ENCODE data around the gene MYO3B.

MYO3B gene

DNA sequence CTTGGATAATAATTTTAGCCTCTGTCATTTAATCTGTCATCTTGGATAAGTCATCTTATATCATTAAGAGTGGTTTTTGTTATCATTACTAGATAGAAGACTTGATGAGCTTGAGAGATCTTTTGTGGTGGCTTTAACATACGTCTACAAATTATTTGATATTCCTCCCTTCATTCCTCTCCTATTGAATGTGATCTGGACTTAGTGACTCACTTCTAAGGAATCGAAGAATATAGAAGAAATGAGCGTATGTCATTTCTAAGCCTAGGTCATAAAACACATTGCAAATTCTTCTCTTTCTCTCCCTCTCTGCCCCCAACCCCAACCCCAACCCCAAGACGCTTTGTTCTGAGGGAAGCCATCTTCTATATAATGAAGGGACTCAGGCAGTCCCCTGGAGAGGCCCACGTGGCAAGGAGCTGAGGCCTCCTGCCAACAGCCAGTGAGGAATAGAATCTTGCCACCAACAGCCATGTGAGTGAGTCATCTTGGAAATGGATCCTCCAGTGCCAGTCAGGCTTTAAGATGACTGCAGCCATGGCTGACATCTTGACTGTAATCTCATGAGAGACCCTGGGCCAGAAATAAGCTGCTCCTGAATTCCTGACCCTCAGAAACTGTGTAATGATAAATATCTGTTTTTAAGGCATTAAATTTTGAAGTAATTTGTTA is 315.6 kb downstream of the MYO3B start:
- TF ChIP-seq POLR2AphosphoS5 (IDR thresholded peaks at IDR 0.05; ENCODE audit: borderline replicate concordance, low read depth, low read length) = no peak
- no peak for TF ChIP-seq FOXP2 (optimal IDR thresholded peaks at IDR 0.05; ENCODE audit: control extremely low read depth, extremely low read length, insufficient read depth)
- TF ChIP-seq EZH2 (IDR thresholded peaks at IDR 0.05) = no peak
- Histone ChIP-seq H3K9me3 (ENCODE audit: low read depth, low read length) (no peaks in the 10 kb centered on the region), H3K36me3 (ENCODE audit: insufficient read depth, low read length) (no peaks in the 10 kb centered on the region), H3K27ac (no peak overlapping the region), H3K4me3 (no peak overlapping the region), H3K9ac (ENCODE audit: insufficient read length) (no peak overlapping the region)
- no peak for DNase-seq (ENCODE audit: low read depth, low spot score)

DNA sequence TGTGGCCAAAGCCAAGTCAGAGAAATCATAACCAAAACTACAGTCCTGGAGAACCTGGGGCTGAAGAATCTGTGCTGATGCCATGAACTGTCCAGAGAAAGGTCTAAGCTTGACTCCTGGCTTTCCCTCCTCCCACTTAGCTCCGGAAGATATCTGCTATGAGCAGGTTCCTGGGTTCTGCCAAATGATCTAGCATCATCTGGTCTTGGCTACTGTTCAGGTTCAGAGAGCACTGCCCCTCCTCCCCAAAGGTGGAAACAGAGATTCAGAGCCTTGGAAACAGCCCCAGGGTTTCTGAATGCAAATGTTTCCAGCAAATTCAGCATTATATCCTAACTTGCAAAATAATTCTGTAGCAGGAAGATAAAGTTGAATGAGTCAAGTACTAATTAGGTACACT is 317.9 kb downstream of the MYO3B start:
- TF ChIP-seq EZH2 (IDR thresholded peaks at IDR 0.05) (no peak), POLR2AphosphoS5 (IDR thresholded peaks at IDR 0.05; ENCODE audit: borderline replicate concordance, low read depth, low read length) (no peak), FOXP2 (optimal IDR thresholded peaks at IDR 0.05; ENCODE audit: control extremely low read depth, extremely low read length, insufficient read depth) (no peak)
- Histone ChIP-seq H3K27ac (no peak overlapping the region), H3K4me3 (no peak overlapping the region), H3K36me3 (ENCODE audit: insufficient read depth, low read length) (no peaks in the 10 kb centered on the region), H3K9me3 (ENCODE audit: low read depth, low read length) (no peaks in the 10 kb centered on the region), H3K9ac (ENCODE audit: insufficient read length) (no peak overlapping the region)
- DNase-seq (ENCODE audit: low read depth, low spot score) = no peak

DNA sequence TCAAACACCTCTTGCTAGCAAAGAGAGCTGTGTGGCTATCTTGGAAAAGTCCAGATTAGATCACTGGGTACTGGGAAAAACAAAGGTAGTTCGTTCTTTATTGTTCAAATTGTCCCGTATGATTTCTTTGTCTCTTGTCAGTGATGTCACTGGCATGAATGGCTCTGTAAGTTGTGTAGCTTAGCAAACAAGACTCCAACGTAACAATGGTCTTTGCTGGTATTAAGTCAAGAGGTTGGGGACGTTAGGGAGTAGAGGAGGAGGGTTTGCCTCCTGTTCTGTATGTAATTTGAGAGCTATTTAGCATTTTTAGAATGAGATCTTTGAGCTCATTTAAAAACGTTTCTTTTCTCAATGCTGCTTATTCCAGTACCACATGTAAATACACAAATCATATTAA is 320.7 kb downstream of the MYO3B start:
- DNase-seq (ENCODE audit: low read depth, low spot score) = no peak
- Histone ChIP-seq H3K9me3 (ENCODE audit: low read depth, low read length) (no peaks in the 10 kb centered on the region), H3K4me3 (no peak overlapping the region), H3K36me3 (ENCODE audit: insufficient read depth, low read length) (no peaks in the 10 kb centered on the region), H3K27ac (no peak overlapping the region), H3K9ac (ENCODE audit: insufficient read length) (no peak overlapping the region)
- no peak for TF ChIP-seq EZH2 (IDR thresholded peaks at IDR 0.05)
- no peak for TF ChIP-seq POLR2AphosphoS5 (IDR thresholded peaks at IDR 0.05; ENCODE audit: borderline replicate concordance, low read depth, low read length)
- TF ChIP-seq FOXP2 (optimal IDR thresholded peaks at IDR 0.05; ENCODE audit: control extremely low read depth, extremely low read length, insufficient read depth) = no peak

DNA sequence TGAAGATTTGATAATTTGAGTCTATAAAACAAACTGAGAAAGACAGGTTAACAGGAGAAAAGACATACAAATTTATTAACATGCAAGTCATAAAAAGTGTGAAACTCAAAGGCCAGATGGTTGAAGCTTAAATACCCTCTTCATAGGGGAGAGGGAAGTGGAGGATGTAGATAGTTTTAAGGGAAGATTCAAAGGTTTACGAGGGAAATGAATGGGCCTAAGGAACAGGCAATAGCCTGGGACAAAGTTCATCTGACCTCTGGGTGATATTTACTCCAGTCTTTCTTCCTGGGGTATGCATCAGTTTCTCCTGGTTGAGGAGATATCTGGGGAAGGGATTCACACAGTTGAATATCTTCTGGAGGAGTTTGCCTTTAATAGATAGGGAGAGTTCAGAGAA is 322.2 kb downstream of the MYO3B start:
- no peak overlapping the region for H3K4me3 ChIP-seq
- no peaks in the 10 kb centered on the region for H3K36me3 ChIP-seq (ENCODE audit: insufficient read depth, low read length)
- H3K27ac ChIP-seq = no peak overlapping the region
- TF ChIP-seq EZH2 (IDR thresholded peaks at IDR 0.05) = no peak
- no peaks in the 10 kb centered on the region for H3K9me3 ChIP-seq (ENCODE audit: low read depth, low read length)
- no peak overlapping the region for H3K9ac ChIP-seq (ENCODE audit: insufficient read length)
- DNase-seq (ENCODE audit: low read depth, low spot score) = no peak

DNA sequence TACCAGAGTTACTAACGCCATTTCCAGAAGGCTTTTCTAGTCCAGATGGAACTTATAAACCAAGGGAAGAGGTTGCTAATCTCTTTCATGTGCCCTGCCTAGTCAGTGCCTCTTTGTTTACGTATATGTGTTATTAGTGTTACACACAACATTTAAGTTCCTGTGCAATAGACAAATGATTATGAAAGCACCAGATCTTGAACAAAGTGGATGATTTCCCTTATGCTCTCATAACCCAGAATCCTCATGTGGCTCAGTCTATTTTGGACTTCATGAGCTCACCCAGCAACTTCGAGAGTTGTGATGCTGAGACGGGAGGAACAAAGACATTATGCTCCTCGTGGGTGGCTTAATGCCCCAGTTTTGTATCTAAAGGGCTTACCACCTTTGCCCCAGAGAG is 322.8 kb downstream of the MYO3B start:
- Histone ChIP-seq H3K4me3 (no peak overlapping the region), H3K36me3 (ENCODE audit: insufficient read depth, low read length) (no peaks in the 10 kb centered on the region), H3K27ac (no peak overlapping the region), H3K9ac (ENCODE audit: insufficient read length) (no peak overlapping the region), H3K9me3 (ENCODE audit: low read depth, low read length) (no peaks in the 10 kb centered on the region)
- TF ChIP-seq EZH2 (IDR thresholded peaks at IDR 0.05) (no peak), FOXP2 (optimal IDR thresholded peaks at IDR 0.05; ENCODE audit: control extremely low read depth, extremely low read length, insufficient read depth) (no peak), POLR2AphosphoS5 (IDR thresholded peaks at IDR 0.05; ENCODE audit: borderline replicate concordance, low read depth, low read length) (no peak)
- no peak for DNase-seq (ENCODE audit: low read depth, low spot score)

DNA sequence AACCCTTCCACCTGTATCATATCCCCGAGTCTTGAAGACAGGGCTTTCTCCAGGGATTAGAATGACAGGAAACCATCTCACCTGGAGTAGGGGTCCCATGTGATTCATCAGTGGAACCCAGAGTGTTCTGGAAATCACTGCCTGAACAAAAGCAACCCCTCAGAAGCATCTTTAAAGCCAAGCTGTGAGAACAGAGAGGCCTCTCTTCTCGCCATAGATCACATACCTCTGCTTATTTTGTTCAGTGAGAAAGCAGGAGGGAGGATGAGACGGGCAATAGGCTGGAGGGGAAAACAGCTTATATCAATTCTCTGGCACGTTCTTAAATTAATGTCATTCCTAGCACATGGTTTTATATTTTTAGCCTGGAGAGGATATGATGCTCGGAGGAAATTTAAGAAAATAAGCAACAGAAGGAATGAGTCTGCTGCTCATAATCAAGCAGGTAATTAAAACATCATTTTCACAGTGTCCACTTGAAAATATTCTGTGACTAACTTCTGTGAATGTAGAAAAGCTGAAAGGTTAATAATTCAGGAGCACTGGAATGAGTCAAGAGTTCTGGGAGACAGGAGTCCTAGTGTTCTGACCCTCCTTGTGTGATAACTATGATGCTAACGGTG is 323.6 kb downstream of the MYO3B start:
- TF ChIP-seq POLR2AphosphoS5 (IDR thresholded peaks at IDR 0.05; ENCODE audit: borderline replicate concordance, low read depth, low read length) (no peak), FOXP2 (optimal IDR thresholded peaks at IDR 0.05; ENCODE audit: control extremely low read depth, extremely low read length, insufficient read depth) (no peak), EZH2 (IDR thresholded peaks at IDR 0.05) (no peak)
- DNase-seq (ENCODE audit: low read depth, low spot score) = no peak
- no peak overlapping the region for H3K4me3 ChIP-seq
- no peak overlapping the region for H3K27ac ChIP-seq
- H3K9me3 ChIP-seq (ENCODE audit: low read depth, low read length) = no peaks in the 10 kb centered on the region
- H3K9ac ChIP-seq (ENCODE audit: insufficient read length) = no peak overlapping the region
- no peaks in the 10 kb centered on the region for H3K36me3 ChIP-seq (ENCODE audit: insufficient read depth, low read length)

DNA sequence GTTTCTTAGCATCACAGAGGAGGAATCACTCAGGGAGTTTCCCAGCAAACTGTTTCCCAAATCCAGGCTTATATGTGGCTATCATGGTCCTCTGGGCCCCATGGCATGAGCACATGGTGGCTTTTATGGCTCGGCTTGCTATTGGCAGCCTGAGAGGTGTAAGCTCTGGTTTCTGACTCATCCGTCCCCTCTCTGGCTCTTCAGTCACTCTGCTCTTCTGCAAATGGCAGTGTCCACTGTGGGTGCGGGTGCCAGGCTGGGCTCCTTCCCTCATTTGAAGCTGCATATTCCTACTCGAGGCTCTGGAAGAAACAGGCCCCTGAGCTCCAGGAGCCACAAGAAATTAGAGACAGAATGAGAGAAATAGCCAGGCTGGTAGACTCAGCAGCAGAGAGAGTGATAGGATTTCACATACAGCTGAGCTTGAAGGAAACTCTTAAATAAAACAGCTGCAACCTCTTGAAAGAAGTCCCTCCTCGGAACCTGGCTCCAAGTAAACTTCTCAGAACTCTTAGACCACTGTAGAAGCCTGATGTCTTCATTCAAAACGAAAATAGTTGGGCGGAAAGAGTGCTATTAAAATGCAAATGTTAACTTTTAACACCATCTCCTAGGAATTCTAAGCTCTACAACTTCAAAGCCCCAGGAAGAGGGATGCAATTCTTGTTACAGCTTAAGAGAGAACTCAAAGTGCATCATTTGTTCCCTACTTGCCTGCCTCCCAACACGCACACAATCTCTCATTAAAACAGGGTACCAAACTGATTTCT is 324.6 kb downstream of the MYO3B start:
- Histone ChIP-seq H3K27ac (no peak overlapping the region), H3K9me3 (ENCODE audit: low read depth, low read length) (no peaks in the 10 kb centered on the region), H3K9ac (ENCODE audit: insufficient read length) (no peak overlapping the region), H3K36me3 (ENCODE audit: insufficient read depth, low read length) (no peaks in the 10 kb centered on the region), H3K4me3 (no peak overlapping the region)
- TF ChIP-seq FOXP2 (optimal IDR thresholded peaks at IDR 0.05; ENCODE audit: control extremely low read depth, extremely low read length, insufficient read depth) (no peak), EZH2 (IDR thresholded peaks at IDR 0.05) (no peak), POLR2AphosphoS5 (IDR thresholded peaks at IDR 0.05; ENCODE audit: borderline replicate concordance, low read depth, low read length) (no peak)
- DNase-seq (ENCODE audit: low read depth, low spot score) = no peak

DNA sequence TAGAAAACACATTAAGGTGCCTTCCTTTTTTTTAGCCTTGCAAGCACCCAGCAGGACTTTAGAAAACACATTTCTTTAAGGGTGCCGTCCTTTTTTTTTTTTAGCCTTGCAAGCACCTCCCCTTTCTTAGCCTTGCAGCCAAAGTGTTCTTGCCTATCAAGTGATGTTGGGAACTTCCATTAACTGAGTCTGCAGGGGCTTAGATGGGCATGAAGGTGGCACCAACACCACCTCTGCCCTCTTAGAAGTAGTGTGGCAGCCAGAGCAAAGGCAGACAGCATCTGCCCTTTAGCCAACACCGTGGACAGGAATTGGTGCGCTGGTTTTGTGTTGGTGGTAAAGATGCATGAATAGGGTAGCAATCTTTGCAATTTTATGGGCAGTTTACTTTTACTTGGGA is 325.6 kb downstream of the MYO3B start:
- H3K36me3 ChIP-seq (ENCODE audit: insufficient read depth, low read length) = no peaks in the 10 kb centered on the region
- no peaks in the 10 kb centered on the region for H3K9me3 ChIP-seq (ENCODE audit: low read depth, low read length)
- H3K27ac ChIP-seq = no peak overlapping the region
- peak overlapping the region; percentile 53 for H3K4me3 ChIP-seq
- TF ChIP-seq POLR2AphosphoS5 (IDR thresholded peaks at IDR 0.05; ENCODE audit: borderline replicate concordance, low read depth, low read length) (no peak), FOXP2 (optimal IDR thresholded peaks at IDR 0.05; ENCODE audit: control extremely low read depth, extremely low read length, insufficient read depth) (no peak), EZH2 (IDR thresholded peaks at IDR 0.05) (no peak)
- no peak overlapping the region for H3K9ac ChIP-seq (ENCODE audit: insufficient read length)
- no peak for DNase-seq (ENCODE audit: low read depth, low spot score)
